ENCODE results near the gene SELENOW.
"Not testable (repeated sequence)": the region's sequence is repeated elsewhere in the genome, so short reads cannot be mapped to it uniquely, and the experiment has no call there.

The SELENOW gene

DNA sequence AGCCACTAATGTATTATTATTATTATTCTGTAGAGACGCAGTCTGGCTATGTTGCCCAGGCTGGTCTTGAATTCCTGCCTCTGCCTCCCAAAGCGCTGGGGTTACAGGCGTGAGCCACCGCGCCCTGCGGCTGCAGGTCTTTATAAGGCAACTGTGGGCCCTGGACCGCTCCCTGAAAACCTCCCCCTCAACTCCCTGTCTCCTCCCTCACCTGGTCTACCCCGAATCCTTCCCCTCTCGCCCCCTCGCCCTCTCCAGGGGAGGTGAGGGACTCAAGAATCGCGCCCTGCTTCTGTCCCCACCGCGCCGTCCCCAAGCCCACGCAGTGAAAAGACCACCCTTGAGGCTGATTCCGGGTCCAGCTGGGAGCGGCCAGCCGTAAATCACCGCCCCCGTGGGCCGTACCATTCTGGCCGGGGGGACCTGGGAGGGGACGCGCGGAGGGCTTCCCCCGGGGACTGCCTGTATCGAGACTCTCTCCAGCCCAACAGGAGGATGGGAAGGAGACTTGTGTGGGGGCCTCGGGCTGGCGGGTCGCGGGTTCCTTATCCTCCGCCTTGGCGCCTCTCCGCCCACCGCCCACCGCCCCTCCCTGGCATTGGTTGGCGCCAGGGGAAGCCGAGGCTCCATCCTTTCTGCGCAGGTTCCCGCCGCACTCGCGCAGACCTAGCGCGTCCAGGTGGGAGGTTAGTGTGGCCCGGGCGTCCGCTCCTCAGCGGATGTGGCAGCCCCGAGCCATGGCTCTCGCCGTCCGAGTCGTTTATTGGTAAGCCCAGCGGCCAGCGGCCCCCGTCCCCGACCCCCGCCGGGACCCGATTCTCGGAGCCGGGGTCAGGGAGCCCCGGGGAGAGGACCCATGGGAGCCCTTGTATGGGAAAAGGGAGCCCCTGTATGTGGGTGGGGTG lies at the start of gene SELENOW:
Gene SELENOW (plus strand): TSS at position 655 of the 905 bp plus-strand sequence. CDS start 83 bp downstream, at position 738.
- no peak for DNase-seq

DNA sequence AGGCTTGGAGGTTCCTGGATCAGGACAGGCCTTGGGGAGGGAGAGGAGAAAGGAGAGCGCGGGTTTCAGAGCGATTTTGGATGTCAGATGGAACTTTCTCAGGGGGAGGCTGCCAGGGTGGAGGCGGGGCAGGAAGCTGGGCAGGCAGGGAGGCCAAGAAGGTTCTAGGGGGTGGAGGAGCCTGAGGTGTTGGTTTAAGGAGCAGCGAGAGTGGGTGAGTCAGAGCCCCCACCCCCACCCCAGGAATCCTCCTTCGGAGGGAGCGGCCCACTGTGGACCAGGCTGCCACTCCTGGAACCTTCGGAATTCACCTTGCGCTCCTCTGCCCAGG lies 49.1 kb upstream of the SELENOW start:
- DNase-seq = no peak

DNA sequence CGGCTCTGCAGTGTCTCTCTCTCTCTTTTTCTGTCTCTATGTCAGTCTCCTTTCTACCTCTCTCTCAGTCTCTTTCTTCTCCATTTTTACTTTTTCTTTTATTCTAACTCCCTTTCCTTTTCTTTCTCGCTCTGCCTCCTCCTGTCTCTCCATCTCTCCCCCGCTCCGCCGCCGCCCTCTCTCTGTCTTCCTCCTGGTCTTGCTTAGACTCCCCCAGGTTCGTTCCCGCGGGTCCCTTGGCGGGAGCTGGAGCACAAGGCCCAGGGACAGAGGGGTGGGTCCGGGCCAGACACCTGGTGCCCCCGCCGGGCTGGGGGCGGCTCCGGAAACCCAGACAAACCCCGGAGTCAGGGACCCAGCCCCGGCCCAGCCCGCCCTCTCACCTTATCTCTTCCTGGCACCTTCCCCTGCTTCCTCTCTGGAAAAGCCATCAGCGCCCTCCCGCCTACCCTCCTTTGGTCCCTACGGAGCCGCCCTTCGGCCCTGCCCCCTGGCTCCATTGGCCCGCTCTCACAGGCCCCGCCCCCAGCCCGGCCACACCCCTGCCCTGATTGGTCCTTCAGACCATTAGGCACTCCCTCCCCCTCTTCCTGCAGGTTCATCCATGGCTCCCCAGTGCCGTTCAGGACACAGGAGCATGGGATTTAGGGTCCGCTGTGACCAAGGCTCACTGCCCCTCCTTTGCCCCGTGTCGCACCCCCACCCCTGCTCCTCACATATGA lies 48.5 kb upstream of the SELENOW start:
- DNase-seq = no peak

DNA sequence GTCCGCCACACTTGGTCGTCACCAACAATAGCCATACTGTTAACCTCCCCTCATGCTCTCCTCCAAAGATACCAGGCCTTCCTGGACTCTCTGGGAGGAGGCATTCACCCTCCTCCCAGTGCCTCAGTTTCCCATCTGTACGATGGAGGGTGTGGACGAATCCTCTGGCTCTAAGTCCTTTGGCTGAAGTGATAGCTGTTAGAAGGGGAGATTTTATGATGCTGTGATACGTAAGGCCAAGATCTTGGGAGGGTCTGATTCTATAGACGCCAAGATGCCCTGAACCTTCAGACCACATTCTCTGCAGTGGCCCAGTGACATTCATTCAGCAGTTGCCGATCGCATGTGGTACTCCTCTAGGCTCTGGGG lies 48.0 kb upstream of the SELENOW start:
- no peak for DNase-seq

DNA sequence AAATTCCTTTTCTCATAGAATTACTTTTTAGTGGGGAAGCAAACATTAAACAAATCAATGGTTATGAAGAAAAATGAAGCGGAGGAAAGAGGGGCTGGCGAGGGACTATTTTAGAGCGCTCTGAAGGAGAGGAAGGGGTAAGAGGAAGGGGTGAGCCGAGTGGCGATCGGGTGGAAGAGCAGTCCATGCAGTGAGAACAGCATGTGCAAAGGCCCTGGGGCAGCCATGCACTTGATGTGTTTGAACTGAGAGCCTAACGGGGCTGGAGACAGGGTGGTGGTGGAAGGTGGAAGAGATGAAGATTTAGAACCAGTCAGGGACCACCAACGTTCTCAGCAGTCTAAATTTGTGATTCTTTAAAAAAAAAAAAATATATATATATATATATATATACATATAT lies 47.6 kb upstream of the SELENOW start:
- DNase-seq = no peak

DNA sequence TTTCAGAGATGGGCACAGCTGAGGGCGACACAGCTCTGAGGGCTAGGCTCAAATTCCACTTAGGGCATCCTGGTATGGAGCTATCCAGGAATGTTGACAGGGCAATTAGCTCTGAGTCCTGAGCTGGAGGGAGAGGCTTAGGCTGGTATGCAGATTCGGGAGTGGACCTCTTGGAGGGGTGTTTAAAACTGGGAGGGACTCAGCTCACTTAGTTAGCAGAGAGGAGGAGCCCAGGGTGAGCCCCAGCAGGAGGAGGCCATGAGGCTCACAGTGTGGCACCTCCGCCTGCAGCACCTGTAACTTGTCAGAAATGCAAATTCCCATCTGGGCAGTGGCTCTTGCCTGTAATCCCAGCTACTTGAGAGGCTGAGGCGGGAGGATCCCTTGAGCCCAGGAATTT lies 43.4 kb upstream of the SELENOW start:
- no peak for DNase-seq

DNA sequence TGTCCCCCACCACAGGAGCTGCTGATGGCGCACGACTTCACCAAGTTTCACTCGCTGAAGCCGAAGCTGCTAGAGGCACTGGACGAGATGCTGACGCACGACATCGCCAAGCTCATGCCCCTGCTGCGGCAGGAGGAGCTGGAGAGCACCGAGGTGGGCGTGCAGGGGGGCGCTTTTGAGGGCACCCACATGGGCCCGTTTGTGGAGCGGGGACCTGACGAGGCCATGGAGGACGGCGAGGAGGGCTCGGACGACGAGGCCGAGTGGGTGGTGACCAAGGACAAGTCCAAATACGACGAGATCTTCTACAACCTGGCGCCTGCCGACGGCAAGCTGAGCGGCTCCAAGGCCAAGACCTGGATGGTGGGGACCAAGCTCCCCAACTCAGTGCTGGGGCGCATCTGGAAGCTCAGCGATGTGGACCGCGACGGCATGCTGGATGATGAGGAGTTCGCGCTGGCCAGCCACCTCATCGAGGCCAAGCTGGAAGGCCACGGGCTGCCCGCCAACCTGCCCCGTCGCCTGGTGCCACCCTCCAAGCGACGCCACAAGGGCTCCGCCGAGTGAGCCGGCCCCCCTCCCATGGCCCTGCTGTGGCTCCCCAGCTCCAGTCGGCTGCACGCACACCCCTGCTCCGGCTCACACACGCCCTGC lies 37.5 kb upstream of the SELENOW start:
- DNase-seq = no peak

DNA sequence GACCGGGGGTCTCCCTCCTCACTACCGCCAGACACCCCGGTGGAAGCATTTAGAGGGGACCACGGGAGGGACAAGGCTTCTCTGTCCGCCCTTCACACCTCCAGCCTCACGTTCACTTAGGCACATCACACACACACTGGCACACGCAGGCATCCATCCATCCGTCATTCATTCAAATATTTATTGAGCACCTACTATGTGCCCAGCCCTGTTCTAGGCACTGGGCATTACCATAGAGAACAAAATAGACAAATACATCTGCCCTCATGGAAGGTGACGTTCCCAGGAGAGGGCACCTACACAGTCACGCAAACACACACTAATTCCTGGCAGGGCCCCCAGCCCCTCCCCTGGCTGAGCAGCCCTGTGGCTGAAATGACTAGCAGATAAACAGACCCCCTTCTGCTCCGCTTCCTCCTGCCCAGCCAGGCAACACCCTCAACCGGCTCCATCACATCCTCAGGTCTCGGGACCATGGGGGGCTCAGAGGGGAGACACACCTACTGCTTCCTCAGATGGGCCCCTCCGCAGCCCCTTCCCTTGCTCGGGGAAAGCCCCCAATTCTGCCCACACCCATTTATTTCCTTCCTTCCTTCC lies 36.9 kb upstream of the SELENOW start:
- no peak for DNase-seq

DNA sequence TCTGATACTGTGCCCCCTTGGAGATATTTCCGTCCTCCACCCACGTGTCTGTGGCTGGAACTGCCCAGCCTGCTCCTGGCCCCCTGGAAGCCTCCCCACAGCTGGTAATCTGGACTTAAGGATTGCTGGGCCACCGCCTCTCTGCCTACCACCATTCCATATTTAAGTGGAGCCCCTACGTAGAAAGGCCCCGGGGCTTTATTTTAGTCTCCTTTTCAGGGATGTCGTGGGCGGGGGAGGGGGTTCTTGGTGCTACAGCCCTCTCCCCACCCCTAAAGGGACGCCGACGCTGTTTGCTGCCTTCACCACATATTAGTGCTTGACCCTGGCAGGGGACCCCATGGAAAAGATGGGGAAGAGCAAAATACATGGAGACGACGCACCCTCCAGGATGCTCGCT lies 35.9 kb upstream of the SELENOW start:
- DNase-seq = no peak

DNA sequence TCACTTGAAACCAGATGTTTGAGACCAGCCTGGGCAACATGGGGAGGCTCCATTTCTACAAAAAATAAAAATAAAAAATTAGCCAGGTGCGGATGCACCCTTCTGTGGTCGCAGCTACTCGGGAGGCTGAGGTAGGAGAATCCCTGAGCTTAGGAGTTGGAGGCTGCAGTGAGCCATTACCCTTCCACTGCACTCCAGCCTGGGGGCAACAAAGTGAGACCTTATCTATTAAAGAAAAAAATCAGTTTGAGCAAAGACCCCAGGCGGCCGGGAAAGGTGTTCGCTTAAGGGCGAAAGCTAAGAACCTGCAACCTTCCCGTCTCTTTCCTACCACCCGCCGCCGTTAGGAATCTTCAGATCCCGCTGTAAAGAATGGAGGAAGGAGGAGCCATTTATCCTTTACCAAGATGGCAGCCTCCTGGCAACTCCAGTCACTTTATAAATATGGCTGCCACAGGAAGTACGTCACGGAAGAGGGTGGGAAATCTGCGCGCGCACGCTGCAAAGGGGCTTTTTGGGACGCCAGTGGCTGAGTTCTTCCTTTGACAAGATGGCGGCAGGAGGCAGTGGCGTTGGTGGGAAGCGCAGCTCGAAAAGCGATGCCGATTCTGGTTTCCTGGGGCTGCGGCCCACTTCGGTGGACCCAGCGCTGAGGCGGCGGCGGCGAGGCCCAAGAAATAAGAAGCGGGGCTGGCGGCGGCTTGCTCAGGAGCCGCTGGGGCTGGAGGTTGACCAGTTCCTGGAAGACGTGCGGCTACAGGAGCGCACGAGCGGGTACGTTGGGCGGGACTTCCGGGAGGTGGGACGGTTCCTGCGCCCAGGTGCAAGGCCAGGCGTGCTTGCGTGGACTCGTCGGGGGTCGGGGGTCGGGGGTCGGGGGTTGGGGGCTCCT lies 33.2 kb upstream of the SELENOW start, which contains the start of gene NOP53:
Gene NOP53 (plus strand): TSS at position 537 of the 892 bp plus-strand sequence. CDS start 14 bp downstream, at position 551.
- DNase-seq = no peak

DNA sequence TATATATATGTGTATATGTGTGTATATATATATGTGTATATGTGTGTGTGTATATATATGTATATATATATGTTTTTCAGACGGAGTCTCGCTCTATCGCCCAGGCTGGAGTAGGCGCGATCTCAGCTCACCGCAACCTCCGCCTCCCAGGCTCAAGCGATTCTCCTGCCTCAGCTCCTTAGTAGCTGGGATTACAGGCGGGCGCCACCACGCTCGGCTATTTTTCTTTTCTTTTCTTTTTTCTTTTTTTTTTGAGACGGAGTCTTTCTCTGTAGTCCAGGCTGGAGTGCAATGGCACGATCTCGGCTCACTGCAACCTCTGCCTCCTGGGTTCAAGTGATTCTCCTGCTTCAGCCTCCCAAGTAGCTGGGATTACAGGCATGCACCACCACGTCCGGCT lies 32.4 kb upstream of the SELENOW start:
- not testable (repeated sequence) for DNase-seq

DNA sequence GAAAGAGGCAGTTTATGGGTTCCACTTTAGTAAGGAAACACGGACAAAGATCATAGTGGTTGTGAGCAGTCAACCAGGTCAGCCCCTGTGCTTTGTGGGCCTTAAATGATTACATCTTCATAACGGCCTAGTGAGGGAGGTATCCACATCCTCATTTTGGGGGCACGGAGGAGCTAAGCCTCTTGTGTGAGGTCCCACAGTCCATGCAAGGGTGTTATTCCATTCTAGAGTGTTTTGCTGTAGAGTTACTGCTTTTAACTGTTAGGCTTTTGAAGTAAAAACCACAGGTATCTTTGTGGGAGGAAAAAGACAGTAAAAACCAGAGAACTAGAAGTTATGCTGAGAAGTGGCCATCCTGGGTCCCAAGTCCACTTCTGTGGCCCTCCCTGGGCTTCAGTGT lies 29.2 kb upstream of the SELENOW start:
- DNase-seq = no peak

DNA sequence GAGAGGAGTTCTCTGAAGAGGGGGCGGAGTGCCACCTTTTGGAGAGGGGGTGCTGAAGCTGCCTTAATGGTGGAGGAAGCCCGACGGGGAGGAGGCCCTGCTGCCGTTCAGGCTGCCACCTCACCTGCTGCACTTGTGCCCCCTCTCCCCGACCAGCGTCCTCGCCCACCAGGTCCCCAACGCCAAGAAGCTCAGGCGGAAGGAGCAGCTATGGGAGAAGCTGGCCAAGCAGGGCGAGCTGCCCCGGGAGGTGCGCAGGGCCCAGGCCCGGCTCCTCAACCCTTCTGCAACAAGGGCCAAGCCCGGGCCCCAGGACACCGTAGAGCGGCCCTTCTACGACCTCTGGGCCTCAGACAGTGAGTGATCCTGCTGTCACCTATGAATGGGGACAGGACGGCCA lies 27.8 kb upstream of the SELENOW start:
- DNase-seq = no peak

DNA sequence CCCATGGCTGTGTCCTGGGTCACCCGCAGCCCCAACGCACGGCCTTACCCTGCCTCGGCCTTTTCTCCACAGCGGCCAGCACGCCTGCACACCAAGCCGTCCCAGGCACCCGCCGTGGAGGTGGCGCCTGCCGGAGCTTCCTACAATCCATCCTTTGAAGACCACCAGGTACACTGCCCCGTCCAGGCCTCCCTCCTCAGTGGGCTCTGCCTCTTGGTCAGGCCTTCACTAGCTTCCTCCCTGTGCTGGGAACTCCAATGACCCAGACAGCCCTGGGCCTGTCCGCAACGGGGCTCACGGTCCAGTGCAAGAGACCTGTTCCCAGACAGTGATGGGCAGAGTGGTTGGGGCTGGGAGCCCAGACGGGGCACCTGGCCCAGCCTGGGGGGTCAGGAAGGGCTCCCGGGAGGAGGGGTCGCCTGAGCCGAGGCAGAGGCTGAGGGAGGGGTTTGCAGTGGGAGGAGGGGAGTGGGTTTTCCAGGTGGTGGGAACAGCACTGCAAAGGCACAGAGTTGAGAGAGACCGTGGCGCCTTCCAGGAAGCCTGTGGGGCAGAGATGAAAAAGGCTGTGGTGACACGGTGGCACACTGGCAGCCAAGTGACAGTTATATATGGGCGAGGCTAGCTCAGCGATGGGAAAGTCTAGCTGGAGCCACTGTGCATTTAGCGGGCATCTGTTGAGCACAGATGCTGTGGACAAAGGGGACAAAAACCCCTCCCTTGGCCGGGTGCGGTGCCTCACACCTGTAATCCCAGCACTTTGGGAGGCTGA lies 25.9 kb upstream of the SELENOW start:
- no peak for DNase-seq

DNA sequence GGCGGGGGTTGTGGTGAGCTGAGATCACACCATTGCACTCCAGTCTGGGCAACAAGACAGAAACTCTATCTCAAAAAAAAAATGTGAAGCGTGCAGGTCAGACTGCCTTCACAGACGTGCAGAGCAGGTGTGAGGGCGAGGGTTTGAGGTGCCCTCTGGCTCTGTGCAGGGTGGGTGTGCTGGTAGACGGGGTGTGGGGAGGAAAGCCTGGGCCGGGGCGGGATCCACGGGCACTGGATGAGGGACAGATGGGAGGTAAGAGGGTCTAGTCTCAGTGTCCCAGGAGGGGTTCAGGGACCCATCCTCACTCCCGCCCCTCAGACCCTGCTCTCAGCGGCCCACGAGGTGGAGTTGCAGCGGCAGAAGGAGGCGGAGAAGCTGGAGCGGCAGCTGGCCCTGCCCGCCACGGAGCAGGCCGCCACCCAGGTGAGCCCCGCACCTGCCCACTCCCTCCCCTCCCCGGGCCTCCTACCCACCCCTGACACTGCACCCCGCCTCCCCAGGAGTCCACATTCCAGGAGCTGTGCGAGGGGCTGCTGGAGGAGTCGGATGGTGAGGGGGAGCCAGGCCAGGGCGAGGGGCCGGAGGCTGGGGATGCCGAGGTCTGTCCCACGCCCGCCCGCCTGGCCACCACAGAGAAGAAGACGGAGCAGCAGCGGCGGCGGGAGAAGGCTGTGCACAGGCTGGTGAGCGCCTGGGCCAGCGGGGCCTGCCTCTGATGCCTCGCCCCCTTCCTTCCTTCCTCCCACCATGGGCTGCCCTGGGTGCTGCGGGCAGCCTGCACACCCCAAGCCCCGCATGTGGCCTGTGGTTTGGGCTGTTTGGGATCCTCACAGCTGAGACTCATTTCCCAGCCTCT lies 24.1 kb upstream of the SELENOW start:
- DNase-seq = no peak

DNA sequence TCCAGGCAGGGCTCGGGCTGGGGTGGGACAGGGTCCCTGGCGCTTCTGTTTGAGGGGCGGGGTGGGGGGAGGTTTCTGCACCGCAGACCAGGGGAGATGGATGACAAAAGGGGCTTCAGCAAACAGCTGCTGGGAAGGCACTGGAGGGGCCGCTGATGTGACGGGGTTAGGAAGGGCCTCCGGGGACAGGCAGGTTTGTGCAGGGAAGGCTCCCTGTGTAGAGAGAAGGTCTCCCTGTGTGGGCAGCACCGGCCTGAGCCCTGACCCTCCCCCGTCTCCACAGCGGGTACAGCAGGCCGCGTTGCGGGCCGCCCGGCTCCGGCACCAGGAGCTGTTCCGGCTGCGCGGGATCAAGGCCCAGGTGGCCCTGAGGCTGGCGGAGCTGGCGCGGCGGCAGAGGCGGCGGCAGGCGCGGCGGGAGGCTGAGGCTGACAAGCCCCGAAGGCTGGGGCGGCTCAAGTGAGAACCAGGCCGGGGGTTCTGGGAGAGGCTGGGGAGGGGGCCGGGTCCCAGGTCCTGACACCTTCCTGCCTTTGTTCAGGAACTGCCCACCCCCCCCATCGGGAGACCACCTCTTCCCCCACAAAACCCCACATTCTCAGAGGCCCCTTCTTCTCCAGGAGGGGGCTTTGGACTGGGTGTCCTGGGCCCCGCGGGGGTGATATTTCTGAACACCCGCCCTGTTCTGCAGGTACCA lies 23.3 kb upstream of the SELENOW start:
- DNase-seq = no peak

DNA sequence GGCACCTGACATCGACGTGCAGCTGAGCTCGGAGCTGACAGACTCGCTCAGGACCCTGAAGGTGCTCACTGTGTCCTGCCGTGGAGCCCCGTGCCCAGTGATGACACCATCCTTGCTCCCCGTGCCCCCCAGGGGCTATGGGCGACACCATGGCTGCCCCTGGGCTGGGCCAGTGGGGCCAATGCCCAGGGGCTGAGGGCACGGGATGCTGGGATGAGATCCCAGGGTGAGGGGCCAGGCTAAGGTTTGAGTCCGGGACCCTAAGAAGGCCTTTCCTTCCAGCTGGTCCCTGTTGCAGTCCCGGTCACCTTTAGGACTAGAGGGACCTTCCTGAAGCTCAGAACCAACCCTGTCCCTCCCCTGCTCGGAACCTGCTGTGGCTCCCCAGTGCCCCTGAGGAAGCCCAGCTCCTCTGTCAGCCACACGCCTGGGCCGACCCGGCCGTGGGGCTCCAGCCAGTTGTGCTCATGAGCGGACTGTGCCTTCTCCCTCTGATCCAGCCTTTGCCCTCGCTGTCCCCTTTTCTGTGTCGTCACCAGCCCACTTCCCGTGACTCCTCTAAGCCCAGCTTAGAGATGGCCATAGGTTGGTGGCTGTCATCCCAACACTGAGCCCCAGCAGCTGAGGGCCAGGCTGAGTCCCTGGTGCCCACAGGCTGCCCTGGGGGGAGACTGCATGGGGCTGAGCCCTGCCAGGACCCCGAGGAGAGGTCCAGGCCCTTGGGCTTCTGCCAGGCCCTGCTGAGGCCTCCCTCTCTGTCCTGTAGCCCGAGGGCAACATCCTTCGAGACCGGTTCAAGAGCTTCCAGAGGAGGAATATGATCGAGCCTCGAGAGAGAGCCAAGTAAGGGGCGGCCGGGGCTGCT lies 22.5 kb upstream of the SELENOW start:
- DNase-seq = no peak

DNA sequence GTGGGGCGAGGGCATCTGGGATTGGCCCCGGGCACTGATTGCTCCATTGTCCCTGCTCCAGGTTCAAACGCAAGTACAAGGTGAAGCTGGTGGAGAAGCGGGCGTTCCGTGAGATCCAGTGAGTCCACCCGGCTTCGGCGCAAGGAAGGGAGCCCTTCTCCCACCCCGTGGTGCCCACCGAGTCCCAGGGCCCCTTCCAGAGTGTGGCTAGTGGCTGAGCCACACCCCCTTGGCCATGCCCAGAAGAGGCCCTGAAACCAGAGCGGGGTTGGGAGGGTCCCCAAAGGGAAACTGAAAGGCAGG lies 21.9 kb upstream of the SELENOW start:
- no peak for DNase-seq

Measured in cortex of kidney (tissue), 1 donor.